EL (cell line): ENCODE data around the gene KIF6.
"Not testable (repeated sequence)": the region's sequence is repeated elsewhere in the genome, so short reads cannot be mapped to it uniquely, and the experiment has no call there.

Experiments
- DNase-seq: peaks from one replicate; pipeline ENCODE4 v3.0.0-alpha.2; 2016

Gene KIF6

GRCh38 chr6:39724787-39725631 is at the start of gene KIF6:
Gene KIF6, minus strand, starts transcription at chr6:39725408. Its CDS starts 98 bp downstream, at chr6:39725310.
- DNase-seq, result peak; percentile 87

- no peak for DNase-seq
Measured at GRCh38 chr6:39773782-39774181, 48.6 kb upstream of the KIF6 start.

- DNase-seq, result peak; percentile 22
Measured at GRCh38 chr6:39772559-39773273, 47.5 kb upstream of the KIF6 start.

GRCh38 chr6:39770446-39770845 is 45.2 kb upstream of the KIF6 start:
- DNase-seq, result no peak

GRCh38 chr6:39769012-39769411 is 43.8 kb upstream of the KIF6 start:
- no peak for DNase-seq

- DNase-seq, result no peak
Measured at GRCh38 chr6:39765508-39766065, 40.4 kb upstream of the KIF6 start.

- no peak for DNase-seq
Measured at GRCh38 chr6:39760226-39760952, 35.2 kb upstream of the KIF6 start.

- no peak for DNase-seq
Measured at GRCh38 chr6:39758905-39759605, 33.8 kb upstream of the KIF6 start.

- DNase-seq, result no peak
Measured at GRCh38 chr6:39756582-39756981, 31.4 kb upstream of the KIF6 start.

GRCh38 chr6:39755231-39755630 is 30.0 kb upstream of the KIF6 start:
- DNase-seq, result no peak

GRCh38 chr6:39754514-39755115 is 29.4 kb upstream of the KIF6 start:
- no peak for DNase-seq

GRCh38 chr6:39753725-39754045 is 28.5 kb upstream of the KIF6 start:
- DNase-seq, result no peak

- no peak for DNase-seq
Measured at GRCh38 chr6:39752835-39753724, 27.9 kb upstream of the KIF6 start.

- no peak for DNase-seq
Measured at GRCh38 chr6:39746795-39747194, 21.6 kb upstream of the KIF6 start.

- DNase-seq, result no peak
Measured at GRCh38 chr6:39733704-39734103, 8.5 kb upstream of the KIF6 start.

- DNase-seq, result no peak
Measured at GRCh38 chr6:39731565-39731964, 6.4 kb upstream of the KIF6 start.

- DNase-seq, result no peak
Measured at GRCh38 chr6:39729945-39730344, 4.7 kb upstream of the KIF6 start.

GRCh38 chr6:39725632-39725997 is 407 bp upstream of the KIF6 start:
- DNase-seq, result no peak

- DNase-seq, result not testable (repeated sequence)
Measured at GRCh38 chr6:39723350-39723749, 1.9 kb downstream of the KIF6 start.

- DNase-seq, result no peak
Measured at GRCh38 chr6:39714802-39715201, 10.4 kb downstream of the KIF6 start.

- no peak for DNase-seq
Measured at GRCh38 chr6:39707962-39708683, 17.1 kb downstream of the KIF6 start.
